ENCODE data around the gene CADPS2.

DNA sequence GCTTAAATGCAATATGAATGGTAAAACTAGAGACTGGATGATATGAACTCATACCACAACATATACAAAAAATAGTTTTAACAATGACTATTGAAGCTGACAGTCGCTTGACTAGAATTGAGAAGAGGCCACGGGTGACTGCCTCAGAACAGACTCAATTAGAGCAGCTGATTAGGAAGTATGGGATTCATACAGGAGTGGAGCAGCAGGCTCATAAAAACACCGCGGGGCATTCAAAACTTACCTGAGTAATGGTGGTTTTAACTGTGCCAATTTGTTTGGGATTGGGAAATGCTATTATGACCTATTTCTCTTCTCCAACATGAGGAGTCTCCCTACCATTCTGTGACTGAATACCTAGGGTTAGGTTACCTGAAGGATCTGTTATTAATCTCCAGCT, 2.1 kb downstream of the CADPS2 start:
- TF ChIP-seq RAD21 (IDR thresholded peaks at IDR 0.05; ENCODE audit: low read depth) (no peak), TCF12 (IDR thresholded peaks at IDR 0.05; ENCODE audit: low read depth) (no peak), CEBPB (IDR thresholded peaks at IDR 0.05) (no peak), CREB1 (IDR thresholded peaks at IDR 0.05; ENCODE audit: low read depth) (no peak), YY1 (IDR thresholded peaks at IDR 0.05; ENCODE audit: low read depth) (no peak), TEAD4 (IDR thresholded peaks at IDR 0.05) (no peak), EP300 (IDR thresholded peaks at IDR 0.05; ENCODE audit: borderline replicate concordance) (no peak), TAF1 (IDR thresholded peaks at IDR 0.05; ENCODE audit: low read depth) (no peak), NFIC (IDR thresholded peaks at IDR 0.05) (no peak), EGR1 (IDR thresholded peaks at IDR 0.05) (no peak), FOXM1 (IDR thresholded peaks at IDR 0.05; ENCODE audit: borderline replicate concordance, low read depth) (no peak)
- TF ChIP-seq, protein P1, sequence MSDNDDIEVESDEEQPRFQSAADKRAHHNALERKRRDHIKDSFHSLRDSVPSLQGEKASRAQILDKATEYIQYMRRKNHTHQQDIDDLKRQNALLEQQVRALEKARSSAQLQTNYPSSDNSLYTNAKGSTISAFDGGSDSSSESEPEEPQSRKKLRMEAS (IDR thresholded peaks at IDR 0.05): no peak
- TF ChIP-seq, protein P2, sequence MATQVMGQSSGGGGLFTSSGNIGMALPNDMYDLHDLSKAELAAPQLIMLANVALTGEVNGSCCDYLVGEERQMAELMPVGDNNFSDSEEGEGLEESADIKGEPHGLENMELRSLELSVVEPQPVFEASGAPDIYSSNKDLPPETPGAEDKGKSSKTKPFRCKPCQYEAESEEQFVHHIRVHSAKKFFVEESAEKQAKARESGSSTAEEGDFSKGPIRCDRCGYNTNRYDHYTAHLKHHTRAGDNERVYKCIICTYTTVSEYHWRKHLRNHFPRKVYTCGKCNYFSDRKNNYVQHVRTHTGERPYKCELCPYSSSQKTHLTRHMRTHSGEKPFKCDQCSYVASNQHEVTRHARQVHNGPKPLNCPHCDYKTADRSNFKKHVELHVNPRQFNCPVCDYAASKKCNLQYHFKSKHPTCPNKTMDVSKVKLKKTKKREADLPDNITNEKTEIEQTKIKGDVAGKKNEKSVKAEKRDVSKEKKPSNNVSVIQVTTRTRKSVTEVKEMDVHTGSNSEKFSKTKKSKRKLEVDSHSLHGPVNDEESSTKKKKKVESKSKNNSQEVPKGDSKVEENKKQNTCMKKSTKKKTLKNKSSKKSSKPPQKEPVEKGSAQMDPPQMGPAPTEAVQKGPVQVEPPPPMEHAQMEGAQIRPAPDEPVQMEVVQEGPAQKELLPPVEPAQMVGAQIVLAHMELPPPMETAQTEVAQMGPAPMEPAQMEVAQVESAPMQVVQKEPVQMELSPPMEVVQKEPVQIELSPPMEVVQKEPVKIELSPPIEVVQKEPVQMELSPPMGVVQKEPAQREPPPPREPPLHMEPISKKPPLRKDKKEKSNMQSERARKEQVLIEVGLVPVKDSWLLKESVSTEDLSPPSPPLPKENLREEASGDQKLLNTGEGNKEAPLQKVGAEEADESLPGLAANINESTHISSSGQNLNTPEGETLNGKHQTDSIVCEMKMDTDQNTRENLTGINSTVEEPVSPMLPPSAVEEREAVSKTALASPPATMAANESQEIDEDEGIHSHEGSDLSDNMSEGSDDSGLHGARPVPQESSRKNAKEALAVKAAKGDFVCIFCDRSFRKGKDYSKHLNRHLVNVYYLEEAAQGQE (IDR thresholded peaks at IDR 0.05; ENCODE audit: low read depth): no peak
